Right lobe of liver (tissue), 4 donors: ENCODE results near the gene PA2G4.

ENCODE experiments used
- CTCF ChIP-seq, 4 donors: fragments of 200-600 bp in 3 of 4; fragments of 450-650 bp in 1 of 4; IDR thresholded peaks; one replicate each; pipeline versions ENCODE4 v1.5.1 to v1.8.0; 2016 to 2022; ENCODE audit warnings: antibody characterized with exemption in 4 of 4, mild to moderate bottlenecking in 2 of 4
- POLR2A ChIP-seq: fragments of 450-650 bp; IDR thresholded peaks from one replicate; pipeline ENCODE4 v1.6.1; 2017; ENCODE audit warnings: antibody characterized with exemption, mild to moderate bottlenecking
- donor health status: DM: no; HTN: no; CAD: no.
- donor health status: DM: no; HTN: no; CAD: no.
- donor health status: DM: no; HTN: yes; CAD: no.

- TF ChIP-seq CTCF (IDR thresholded peaks at IDR 0.05) (no peak), POLR2A (no peak)
Measured at GRCh38 chr12:56143870-56144269, 39.5 kb downstream of the PA2G4 start.
